WI38 (cell line): Measurements from ENCODE around the gene BPIFB2.

Experiments used
- H3K4me3 ChIP-seq: 2 replicates; pipeline ENCODE4 v1.5.1; 2011; ENCODE audit warnings: low read depth, mild to moderate bottlenecking, control low read depth, low read length
- TF ChIP-seq, protein P1 (sequence below): IDR thresholded peaks from 2 replicates; pipeline ENCODE4 v1.5.1; 2012; ENCODE audit warnings: low read depth, mild to moderate bottlenecking, control low read depth, low read length

Gene BPIFB2

DNA sequence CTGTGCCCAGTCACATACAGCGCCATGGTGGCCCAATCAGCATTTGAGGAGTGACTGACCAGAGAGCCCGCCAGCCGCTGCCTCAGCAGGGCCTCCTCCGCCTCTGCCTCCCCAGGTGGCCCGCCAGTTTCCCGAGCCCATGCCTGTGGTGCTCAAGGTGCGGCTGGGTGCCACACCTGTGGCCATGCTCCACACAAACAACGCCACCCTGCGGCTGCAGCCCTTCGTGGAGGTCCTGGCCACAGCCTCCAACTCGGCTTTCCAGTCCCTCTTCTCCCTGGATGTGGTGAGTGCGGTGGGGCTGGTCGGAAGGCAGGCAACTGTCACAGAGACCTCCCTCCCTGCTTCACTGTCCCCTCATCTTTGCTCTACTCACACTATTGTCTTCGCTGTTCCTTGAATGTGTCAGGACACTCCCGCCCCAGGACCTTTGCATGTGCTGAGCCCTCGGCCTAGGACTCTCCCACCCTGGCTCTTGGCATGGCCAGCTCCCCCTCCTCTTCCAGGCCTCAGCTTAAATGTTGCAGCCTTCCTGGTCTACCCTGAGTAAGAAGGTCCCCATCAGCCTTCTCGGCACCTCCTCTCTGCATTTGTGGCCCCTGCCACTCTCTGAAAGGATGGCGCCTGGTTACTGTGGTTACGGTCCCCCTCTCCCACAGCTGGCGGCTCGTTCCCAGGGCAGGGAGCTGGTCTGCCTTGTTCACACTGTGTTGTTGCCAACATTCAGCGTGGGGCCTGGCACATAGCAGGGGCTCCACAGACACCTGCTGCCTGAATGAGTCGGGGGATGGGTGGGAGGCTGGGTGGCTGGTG lies 12.2 kb downstream of the BPIFB2 start:
- no peak overlapping the region for H3K4me3 ChIP-seq
- TF ChIP-seq, protein P1, sequence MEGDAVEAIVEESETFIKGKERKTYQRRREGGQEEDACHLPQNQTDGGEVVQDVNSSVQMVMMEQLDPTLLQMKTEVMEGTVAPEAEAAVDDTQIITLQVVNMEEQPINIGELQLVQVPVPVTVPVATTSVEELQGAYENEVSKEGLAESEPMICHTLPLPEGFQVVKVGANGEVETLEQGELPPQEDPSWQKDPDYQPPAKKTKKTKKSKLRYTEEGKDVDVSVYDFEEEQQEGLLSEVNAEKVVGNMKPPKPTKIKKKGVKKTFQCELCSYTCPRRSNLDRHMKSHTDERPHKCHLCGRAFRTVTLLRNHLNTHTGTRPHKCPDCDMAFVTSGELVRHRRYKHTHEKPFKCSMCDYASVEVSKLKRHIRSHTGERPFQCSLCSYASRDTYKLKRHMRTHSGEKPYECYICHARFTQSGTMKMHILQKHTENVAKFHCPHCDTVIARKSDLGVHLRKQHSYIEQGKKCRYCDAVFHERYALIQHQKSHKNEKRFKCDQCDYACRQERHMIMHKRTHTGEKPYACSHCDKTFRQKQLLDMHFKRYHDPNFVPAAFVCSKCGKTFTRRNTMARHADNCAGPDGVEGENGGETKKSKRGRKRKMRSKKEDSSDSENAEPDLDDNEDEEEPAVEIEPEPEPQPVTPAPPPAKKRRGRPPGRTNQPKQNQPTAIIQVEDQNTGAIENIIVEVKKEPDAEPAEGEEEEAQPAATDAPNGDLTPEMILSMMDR, result no peak

DNA sequence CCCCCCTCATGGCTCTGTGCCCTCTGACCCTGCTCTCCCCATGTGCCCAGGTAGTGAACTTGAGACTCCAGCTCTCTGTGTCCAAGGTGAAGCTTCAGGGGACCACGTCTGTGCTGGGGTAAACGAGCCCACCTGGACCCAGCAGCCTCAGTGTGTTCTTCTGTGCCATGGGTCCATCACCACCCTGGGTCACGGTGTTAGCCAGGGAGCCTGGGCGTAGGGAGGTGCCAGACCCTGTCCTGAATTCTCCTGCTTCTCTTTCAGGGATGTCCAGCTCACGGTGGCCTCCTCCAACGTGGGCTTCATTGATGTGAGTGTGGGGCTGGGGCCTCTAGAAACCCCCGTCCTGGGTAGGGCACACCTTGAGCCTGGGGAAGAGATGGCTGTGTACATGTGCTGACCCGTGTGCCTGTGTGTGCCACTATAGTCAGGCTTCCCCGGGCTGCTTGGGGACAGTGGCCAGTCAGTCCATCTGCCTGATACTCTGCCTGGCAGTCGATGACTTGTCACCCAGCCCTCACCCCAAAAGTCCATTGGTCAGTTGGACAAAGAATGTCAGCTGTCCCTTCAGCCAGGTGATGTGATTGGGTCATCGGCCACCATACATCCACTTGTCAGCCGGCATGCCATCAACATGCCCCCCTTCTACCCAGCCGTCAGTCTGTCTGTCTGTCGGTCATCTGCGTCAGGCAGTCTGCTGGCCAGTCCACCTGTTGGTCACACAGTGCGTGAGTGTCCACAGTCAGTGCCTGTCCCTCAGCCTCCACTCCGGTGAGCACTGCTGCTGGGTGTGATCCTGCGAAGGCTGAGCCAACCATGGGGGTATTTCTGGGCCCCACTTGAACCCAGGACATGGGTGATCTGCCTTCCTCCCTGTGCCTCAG lies 13.0 kb downstream of the BPIFB2 start:
- no peak overlapping the region for H3K4me3 ChIP-seq
- TF ChIP-seq, protein P1, result no peak

DNA sequence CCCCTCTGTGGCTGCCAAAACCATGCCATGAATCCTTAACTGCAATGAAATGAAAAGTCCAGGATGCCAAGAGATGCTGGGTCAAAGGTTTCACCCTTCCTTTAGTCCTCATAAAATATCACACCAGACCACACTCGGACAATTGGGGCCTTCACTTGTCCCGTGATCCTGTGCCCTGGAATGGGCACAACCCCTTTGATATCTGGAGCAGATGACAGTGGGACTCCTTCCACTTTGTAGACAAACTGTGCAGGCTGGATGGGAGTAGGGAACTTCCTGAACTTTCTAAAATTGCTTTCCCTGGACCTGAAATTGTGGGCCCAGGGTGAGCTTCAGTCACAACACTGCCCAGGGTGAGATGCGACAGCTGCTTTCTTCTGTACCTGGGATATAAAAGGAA lies 14.4 kb downstream of the BPIFB2 start:
- TF ChIP-seq, protein P1, result no peak
- no peak overlapping the region for H3K4me3 ChIP-seq

DNA sequence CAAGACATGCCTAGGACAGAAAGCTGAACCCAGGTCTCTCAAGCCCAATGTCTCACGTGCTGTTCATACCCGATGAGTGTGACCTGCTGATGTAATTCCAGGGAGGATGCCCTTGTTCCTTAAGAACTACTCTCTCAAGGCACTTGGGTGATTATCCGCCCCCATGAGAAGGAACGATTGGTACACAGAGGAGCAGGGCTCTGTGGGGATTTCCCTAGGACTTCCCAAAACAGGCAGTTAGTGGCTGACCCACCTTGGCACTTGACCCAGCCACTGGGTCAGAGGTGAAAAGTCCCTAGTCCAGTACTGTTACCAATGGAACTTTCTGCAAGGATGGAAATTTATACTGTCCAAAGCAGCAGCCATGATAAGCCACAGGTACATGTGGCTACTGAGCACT lies 14.8 kb downstream of the BPIFB2 start:
- TF ChIP-seq, protein P1, result no peak
- H3K4me3 ChIP-seq, result no peak overlapping the region

DNA sequence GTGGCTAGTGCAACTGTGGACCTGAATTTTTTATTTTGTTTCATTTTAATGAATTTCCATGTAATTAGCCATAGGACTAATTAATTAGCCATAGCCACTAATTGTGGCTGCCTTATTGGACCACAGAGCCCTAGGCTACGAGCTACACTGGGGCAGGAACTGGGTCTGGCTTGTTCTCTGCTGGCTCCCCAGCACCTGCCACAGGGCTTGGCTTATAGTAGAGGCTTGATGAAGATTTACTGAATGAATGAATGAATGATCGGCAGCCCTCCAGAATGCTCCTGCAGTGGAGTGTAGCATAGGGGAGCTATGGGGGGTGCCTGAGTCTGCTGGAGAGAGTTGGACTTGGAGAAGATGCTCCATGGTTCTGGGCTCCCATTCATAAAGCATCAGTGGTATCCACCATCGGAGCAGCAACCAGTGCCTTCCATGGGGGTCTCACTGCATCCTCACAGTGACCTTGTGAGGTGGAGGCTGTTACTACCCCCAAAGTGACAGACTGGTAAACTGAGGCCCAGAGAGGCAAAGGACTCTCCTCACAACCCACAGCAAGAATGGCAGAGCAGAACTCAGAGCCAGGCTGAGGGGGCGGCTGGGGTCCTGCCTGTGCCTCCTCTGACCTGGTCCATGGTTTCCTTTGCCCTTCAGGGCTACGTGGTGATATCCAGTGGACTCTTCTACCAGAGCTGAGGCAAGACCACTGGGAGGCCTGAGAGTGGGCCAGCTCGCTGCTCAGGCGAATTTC lies 15.4 kb downstream of the BPIFB2 start:
- no peak overlapping the region for H3K4me3 ChIP-seq
- TF ChIP-seq, protein P1, result no peak

DNA sequence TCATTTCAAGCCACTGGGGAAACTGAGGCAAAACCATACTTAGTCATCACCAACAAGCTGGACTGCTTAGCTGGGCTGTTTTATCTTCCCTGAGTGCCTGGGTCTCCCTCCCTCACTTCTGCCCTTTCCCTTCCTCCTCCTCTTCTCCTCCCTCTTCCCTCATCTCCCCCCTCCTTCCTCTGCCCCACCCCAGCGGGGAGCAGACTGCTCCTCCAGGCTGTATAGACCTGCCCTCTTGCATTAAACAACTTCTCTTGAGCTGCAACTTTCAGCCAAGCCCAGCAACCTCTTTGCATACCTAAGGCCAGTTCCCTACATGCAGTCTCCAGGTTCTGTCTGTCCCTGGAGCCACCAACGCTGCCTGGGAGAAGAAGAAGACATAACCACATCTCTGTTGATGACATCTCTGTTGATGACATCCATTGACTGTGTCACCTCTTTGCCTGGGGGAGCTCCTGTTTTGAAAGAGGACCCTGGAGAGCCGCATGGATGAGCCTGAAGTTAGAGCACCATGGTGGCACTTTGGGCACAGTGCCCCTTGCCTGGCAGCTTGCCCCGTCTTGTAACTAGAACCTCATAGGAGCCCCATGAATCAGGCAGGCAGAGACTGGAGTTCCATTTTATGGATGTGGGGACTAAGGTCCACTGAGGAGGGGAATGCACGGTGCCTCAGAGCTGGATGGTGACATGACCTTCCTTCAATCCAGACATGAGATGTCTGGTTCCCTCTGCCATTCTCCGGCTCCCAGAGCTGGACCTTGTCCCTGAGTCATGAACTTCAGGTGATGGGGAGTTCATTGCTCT lies 16.1 kb downstream of the BPIFB2 start:
- TF ChIP-seq, protein P1, result no peak
- no peak overlapping the region for H3K4me3 ChIP-seq
